GM23338 (cell line): ENCODE measurements around the gene UIMC1. TPM values are rescaled to one million over a fixed set of nuclear protein-coding genes. Genes with fewer than 3 reads are reported as not detected.

Experiments
- ATAC-seq: fragments of 200-7000 bp; cut with Tn5 transposase; 3 replicates; pipeline ENCODE4 v1.9.1; 2020
- DNase-seq: peaks from one replicate; pipeline ENCODE4 v3.0.0-alpha.2; 2015; ENCODE audit warnings: low spot score
- H2AFZ ChIP-seq: fragments of 200-600 bp; sonication (generic); 2 replicates; pipeline ENCODE4 v1.8.0; 2016; ENCODE audit warnings: antibody characterized with exemption, mild to moderate bottlenecking, moderate library complexity
- H3F3A ChIP-seq: fragments of 200-600 bp; sonication (generic); replicated peaks from 2 replicates; pipeline ENCODE4 v1.8.0; 2017; ENCODE audit warnings: antibody characterized with exemption, mixed run types, low read depth
- H3K27ac ChIP-seq: fragments of 200-600 bp; sonication (generic); 2 replicates; pipeline ENCODE4 v1.6.1; 2016; ENCODE audit warnings: low read depth
- H3K27me3 ChIP-seq: fragments of 200-600 bp; sonication (generic); 2 replicates; pipeline ENCODE4 v1.8.0; 2016; ENCODE audit warnings: mild to moderate bottlenecking, mixed run types, moderate library complexity; ENCODE audit not compliant: insufficient read depth
- H3K36me3 ChIP-seq: fragments of 200-600 bp; sonication (generic); 2 replicates; pipeline ENCODE4 v1.8.0; 2016; ENCODE audit warnings: mild to moderate bottlenecking; ENCODE audit not compliant: insufficient read depth
- H3K4me1 ChIP-seq: fragments of 200-600 bp; sonication (generic); 2 replicates; pipeline ENCODE4 v1.8.0; 2016; ENCODE audit warnings: mild to moderate bottlenecking, moderate library complexity; ENCODE audit not compliant: insufficient read depth
- H3K4me2 ChIP-seq: fragments of 200-600 bp; sonication (generic); 2 replicates; pipeline ENCODE4 v1.7.1; 2017; ENCODE audit warnings: mixed run types
- H3K4me3 ChIP-seq: fragments of 200-600 bp; sonication (generic); 2 replicates; pipeline ENCODE4 v1.6.1; 2016; ENCODE audit warnings: mixed run types
- H3K79me2 ChIP-seq: fragments of 200-600 bp; sonication (generic); replicated peaks from 2 replicates; pipeline ENCODE4 v1.8.0; 2017; ENCODE audit warnings: mild to moderate bottlenecking; ENCODE audit not compliant: insufficient read depth
- H3K9me2 ChIP-seq: fragments of 200-600 bp; sonication (generic); 2 replicates; pipeline ENCODE4 v1.8.0; 2017; ENCODE audit not compliant: insufficient read depth
- H4K20me1 ChIP-seq: fragments of 200-600 bp; sonication (generic); replicated peaks from 2 replicates; pipeline ENCODE4 v1.8.0; 2017; ENCODE audit warnings: mild to moderate bottlenecking; ENCODE audit not compliant: insufficient read depth
- H3K27ac Mint-ChIP-seq: 2 replicates; pipeline ENCODE4 v1.8.0; 2020; ENCODE audit warnings: inconsistent platforms, mild to moderate bottlenecking, moderate library complexity, mixed read lengths
- H3K27me3 Mint-ChIP-seq: 3 replicates; pipeline ENCODE4 v1.8.0; 2022; ENCODE audit warnings: low read depth, mild to moderate bottlenecking, moderate library complexity, mixed read lengths, inconsistent platforms; ENCODE audit not compliant: insufficient read depth, poor library complexity
- H3K36me3 Mint-ChIP-seq: 3 replicates; pipeline ENCODE4 v1.8.0; 2021; ENCODE audit warnings: low read depth, mild to moderate bottlenecking, inconsistent platforms, moderate library complexity, mixed read lengths
- H3K4me1 Mint-ChIP-seq: 3 replicates; pipeline ENCODE4 v1.8.0; 2020; ENCODE audit warnings: mild to moderate bottlenecking, inconsistent platforms, mixed read lengths
- H3K4me3 Mint-ChIP-seq: 3 replicates; pipeline ENCODE4 v1.8.0; 2021; ENCODE audit warnings: moderate library complexity, mild to moderate bottlenecking, inconsistent platforms, mixed read lengths
- H3K9me3 Mint-ChIP-seq: 3 replicates; pipeline ENCODE4 v1.8.0; 2020; ENCODE audit warnings: moderate library complexity, mild to moderate bottlenecking, inconsistent platforms, mixed read lengths
- CREB1 ChIP-seq: fragments of 250-450 bp; sonication (Bioruptor Pico); IDR thresholded peaks from 2 replicates; pipeline ENCODE4 v1.5.0; 2020; ENCODE audit warnings: low read depth, mild to moderate bottlenecking, moderate library complexity
- ETS1 ChIP-seq: IDR thresholded peaks from 2 replicates; pipeline ENCODE4 v1.6.1; 2016; ENCODE audit warnings: antibody characterized with exemption
- EZH2 ChIP-seq: fragments of 200-600 bp; sonication (generic); IDR thresholded peaks from one replicate; pipeline ENCODE4 v1.8.0; 2017; ENCODE audit warnings: antibody characterized with exemption, mild to moderate bottlenecking, low read depth; ENCODE audit not compliant: unreplicated experiment
- EZH2phosphoT487 ChIP-seq: fragments of 200-600 bp; sonication (generic); IDR thresholded peaks from one replicate; pipeline ENCODE4 v1.8.1; 2018; ENCODE audit warnings: antibody characterized with exemption; ENCODE audit not compliant: unreplicated experiment
- JUNB ChIP-seq: IDR thresholded peaks from one replicate; pipeline ENCODE4 v1.6.1; 2016; ENCODE audit warnings: antibody characterized with exemption; ENCODE audit not compliant: unreplicated experiment
- POLR2AphosphoS5 ChIP-seq: IDR thresholded peaks from 2 replicates; pipeline ENCODE4 v1.6.1; 2016; ENCODE audit warnings: antibody characterized with exemption, low read depth
- REST ChIP-seq: IDR thresholded peaks from one replicate; pipeline ENCODE4 v1.6.1; 2018; ENCODE audit warnings: antibody characterized with exemption; ENCODE audit not compliant: unreplicated experiment
- STAT1 ChIP-seq: IDR thresholded peaks from one replicate; pipeline ENCODE4 v1.6.1; 2016; ENCODE audit warnings: antibody characterized with exemption; ENCODE audit not compliant: unreplicated experiment
- ZNF114 ChIP-seq: fragments of 250-450 bp; sonication (Bioruptor Pico); IDR thresholded peaks from 2 replicates; pipeline ENCODE4 v1.5.0; 2020; ENCODE audit warnings: mild to moderate bottlenecking, moderate library complexity
- ZNF331 ChIP-seq: fragments of 250-450 bp; sonication (Bioruptor Pico); IDR thresholded peaks from 2 replicates; pipeline ENCODE4 v1.5.0; 2020; ENCODE audit warnings: low read depth, mild to moderate bottlenecking, moderate library complexity
- polyA plus RNA-seq: library from polyadenylated mRNA; unstranded; fragments of >200 nt; fragmentation: Nextera tagmentation; extraction: Ambion mirVana; gene quantifications from 2 replicates; pipeline ENCODE4 v1.2.1, GENCODE V29; 2016
- total RNA-seq: library from RNA; depleted of rRNA; stranded (reverse); fragments of >200 nt; shearing (Covaris generic); gene quantifications from 2 replicates; pipeline ENCODE4 v1.2.3, GENCODE V29; 2014

UIMC1 gene
- total and polyA plus RNA-seq, 2 experiments from 2014 or later: 36.4 to 40.1 TPM

GRCh38 chr5:176875783-176876505 is 130.6 kb downstream of the UIMC1 start (continued):
- TF ChIP-seq JUNB (no peak), EZH2 (no peak), POLR2AphosphoS5 (no peak), STAT1 (no peak), EZH2phosphoT487 (no peak), REST (no peak), ZNF114 (CRISPR knock-in tag) (no peak), ZNF331 (no peak), ETS1 (no peak), CREB1 (CRISPR knock-in tag) (no peak)

- no peaks in the 10 kb centered on the region for H3K9me2 ChIP-seq
- DNase-seq: no peak
- H3K4me1 ChIP-seq: no peaks in the 10 kb centered on the region
- no peaks in the 10 kb centered on the region for H4K20me1 ChIP-seq
- no peak overlapping the region for H2AFZ ChIP-seq
- no peaks in the 10 kb centered on the region for H3F3A ChIP-seq
- no peak overlapping the region for H3K4me2 ChIP-seq
- no peaks in the 10 kb centered on the region for H3K36me3 ChIP-seq
- no peak for TF ChIP-seq EZH2phosphoT487
- TF ChIP-seq EZH2: no peak
- TF ChIP-seq REST: no peak
- TF ChIP-seq CREB1 (CRISPR knock-in tag): no peak
- H3K79me2 ChIP-seq: no peaks in the 10 kb centered on the region
- peaks cover 6% of the 10 kb centered on the region; the same call in 2 of the 3 replicates for H3K4me1 Mint-ChIP-seq
- no peak overlapping the region for H3K4me3 Mint-ChIP-seq
- no peaks in the 10 kb centered on the region for H3K27me3 ChIP-seq
- no peaks in the 10 kb centered on the region; the same call in 2 of the 3 replicates for H3K9me3 Mint-ChIP-seq
- no peak for ATAC-seq
- no peak overlapping the region; the same call in 1 of the 2 replicates for H3K27ac Mint-ChIP-seq
- H3K36me3 Mint-ChIP-seq: no peaks in the 10 kb centered on the region
- no peak overlapping the region for H3K4me3 ChIP-seq
- H3K27ac ChIP-seq: no peak overlapping the region
- H3K27me3 Mint-ChIP-seq: peaks cover 12% of the 10 kb centered on the region
Measured at GRCh38 chr5:176875014-176875550, 131.5 kb downstream of the UIMC1 start.
